Parathyroid adenoma (tissue), 2 donors: ENCODE measurements around the gene MFN2.

Experiments
- H2AFZ ChIP-seq: fragments of 300-600 bp; sonication (generic); one replicate; pipeline ENCODE4 v1.7.0; 2017; ENCODE audit warnings: antibody characterized with exemption, mild to moderate bottlenecking
- H3K27ac ChIP-seq: fragments of 300-600 bp; sonication (generic); one replicate; pipeline ENCODE4 v1.7.0; 2017
- H3K27me3 ChIP-seq: fragments of 300-600 bp; sonication (generic); one replicate; pipeline ENCODE4 v1.7.0; 2017; ENCODE audit warnings: low read length; ENCODE audit not compliant: control insufficient read depth, insufficient read depth
- H3K36me3 ChIP-seq: fragments of 300-600 bp; sonication (generic); one replicate; pipeline ENCODE4 v1.7.0; 2017; ENCODE audit warnings: low read length; ENCODE audit not compliant: control insufficient read depth, insufficient read depth
- H3K4me1 ChIP-seq: fragments of 300-600 bp; sonication (generic); one replicate; pipeline ENCODE4 v1.7.0; 2017; ENCODE audit warnings: control low read depth
- H3K4me2 ChIP-seq: fragments of 300-600 bp; sonication (generic); one replicate; pipeline ENCODE4 v1.7.0; 2017; ENCODE audit warnings: low read length
- H3K4me3 ChIP-seq: fragments of 300-600 bp; sonication (generic); one replicate; pipeline ENCODE4 v1.7.0; 2017; ENCODE audit warnings: low read depth, low read length
- H3K79me2 ChIP-seq: fragments of 300-600 bp; sonication (generic); one replicate; pipeline ENCODE4 v1.7.0; 2017; ENCODE audit warnings: control low read depth
- H3K9ac ChIP-seq: fragments of 300-600 bp; sonication (generic); one replicate; pipeline ENCODE4 v1.7.0; 2017; ENCODE audit warnings: mild to moderate bottlenecking
- H3K9me3 ChIP-seq: fragments of 300-600 bp; sonication (generic); one replicate; pipeline ENCODE4 v1.7.0; 2017; ENCODE audit warnings: low read length; ENCODE audit not compliant: control insufficient read depth
- CTCF ChIP-seq: fragments of 300-600 bp; sonication (generic); IDR thresholded peaks from one replicate; pipeline ENCODE4 v1.7.0; 2017; ENCODE audit warnings: antibody characterized with exemption, mild to moderate bottlenecking
- donor health status: primary hyperparathyroidism.

MFN2 gene

GRCh38 chr1:11990303-11991032 lies 10.2 kb downstream of the MFN2 start:
- H3K9ac ChIP-seq: no peak overlapping the region
- H3K27ac ChIP-seq: no peak overlapping the region
- H3K36me3 ChIP-seq: no peaks in the 10 kb centered on the region

GRCh38 chr1:11991969-11992676 lies 11.9 kb downstream of the MFN2 start:
- Histone ChIP-seq H3K36me3 (no peaks in the 10 kb centered on the region), H3K4me3 (no peak overlapping the region), H3K79me2 (no peaks in the 10 kb centered on the region), H3K27me3 (no peaks in the 10 kb centered on the region), H3K4me2 (no peak overlapping the region), H3K9me3 (no peaks in the 10 kb centered on the region), H3K9ac (no peak overlapping the region), H3K27ac (no peak overlapping the region), H2AFZ (no peak overlapping the region), H3K4me1 (no peaks in the 10 kb centered on the region)
- TF ChIP-seq CTCF: no peak

More at GRCh38 chr1:11990303-11991032, 10.2 kb downstream of the MFN2 start:
- Histone ChIP-seq H3K4me1 (no peaks in the 10 kb centered on the region), H3K4me3 (no peak overlapping the region), H3K4me2 (no peak overlapping the region), H3K79me2 (peaks cover 7% of the 10 kb centered on the region), H2AFZ (no peak overlapping the region), H3K9me3 (no peaks in the 10 kb centered on the region), H3K27me3 (no peaks in the 10 kb centered on the region)
- no peak for TF ChIP-seq CTCF

GRCh38 chr1:11997081-11997850 lies 17.0 kb downstream of the MFN2 start:
- Histone ChIP-seq H3K9me3 (no peaks in the 10 kb centered on the region), H3K36me3 (no peaks in the 10 kb centered on the region), H3K27me3 (no peaks in the 10 kb centered on the region), H3K4me1 (no peaks in the 10 kb centered on the region), H3K79me2 (no peaks in the 10 kb centered on the region), H3K4me2 (no peak overlapping the region), H3K9ac (no peak overlapping the region), H3K27ac (no peak overlapping the region), H3K4me3 (no peak overlapping the region), H2AFZ (no peak overlapping the region)
- no peak for TF ChIP-seq CTCF

- H3K36me3 ChIP-seq: no peaks in the 10 kb centered on the region
- no peaks in the 10 kb centered on the region for H3K9me3 ChIP-seq
- H3K4me2 ChIP-seq: no peak overlapping the region
- no peak overlapping the region for H3K27ac ChIP-seq
- H3K4me3 ChIP-seq: no peak overlapping the region
- H2AFZ ChIP-seq: no peak overlapping the region
- no peaks in the 10 kb centered on the region for H3K79me2 ChIP-seq
- no peak for TF ChIP-seq CTCF
- no peak overlapping the region for H3K9ac ChIP-seq
- H3K27me3 ChIP-seq: no peaks in the 10 kb centered on the region
- no peaks in the 10 kb centered on the region for H3K4me1 ChIP-seq
These were observed 18.4 kb downstream of the MFN2 start for GRCh38 chr1:11998636-11999035.
